Activated T-helper 17 cell treated with anti-CD3 and anti-CD28 coated beads, Interleukin-2, amount 50 U/mL, for 72 hours (primary cell): ENCODE data around the gene MLLT3. TPM values are rescaled to one million over a fixed set of nuclear protein-coding genes. Genes with fewer than 3 reads are reported as not detected.

Experiments used
- ATAC-seq: fragments of 150-1000 bp; cut with Tn5 transposase; replicated peaks from 2 replicates; pipeline ENCODE4 v1.10.0; 2021; ENCODE audit warnings: mild to moderate bottlenecking, moderate library complexity
- H3K27ac Mint-ChIP-seq: one replicate; pipeline ENCODE4 v1.8.0; 2022; ENCODE audit warnings: mixed read lengths
- H3K27me3 Mint-ChIP-seq: one replicate; pipeline ENCODE4 v1.8.0; 2022; ENCODE audit warnings: mixed read lengths
- H3K36me3 Mint-ChIP-seq: one replicate; pipeline ENCODE4 v1.8.0; 2022; ENCODE audit warnings: low read depth, mild to moderate bottlenecking, mixed read lengths
- H3K4me1 Mint-ChIP-seq: one replicate; pipeline ENCODE4 v1.8.0; 2022; ENCODE audit warnings: mixed read lengths
- H3K4me3 Mint-ChIP-seq: one replicate; pipeline ENCODE4 v1.8.0; 2022; ENCODE audit warnings: mild to moderate bottlenecking, mixed read lengths
- H3K9me3 Mint-ChIP-seq: one replicate; pipeline ENCODE4 v1.8.0; 2022; ENCODE audit warnings: mixed read lengths
- total RNA-seq, 2 donors: library from RNA; stranded (reverse); gene quantifications; one replicate each; pipeline ENCODE4 v1.2.3, GENCODE V29; 2022

Gene MLLT3
- total RNA-seq, 2 donors from 2014 or later, result 45.7 to 54.9 TPM

DNA sequence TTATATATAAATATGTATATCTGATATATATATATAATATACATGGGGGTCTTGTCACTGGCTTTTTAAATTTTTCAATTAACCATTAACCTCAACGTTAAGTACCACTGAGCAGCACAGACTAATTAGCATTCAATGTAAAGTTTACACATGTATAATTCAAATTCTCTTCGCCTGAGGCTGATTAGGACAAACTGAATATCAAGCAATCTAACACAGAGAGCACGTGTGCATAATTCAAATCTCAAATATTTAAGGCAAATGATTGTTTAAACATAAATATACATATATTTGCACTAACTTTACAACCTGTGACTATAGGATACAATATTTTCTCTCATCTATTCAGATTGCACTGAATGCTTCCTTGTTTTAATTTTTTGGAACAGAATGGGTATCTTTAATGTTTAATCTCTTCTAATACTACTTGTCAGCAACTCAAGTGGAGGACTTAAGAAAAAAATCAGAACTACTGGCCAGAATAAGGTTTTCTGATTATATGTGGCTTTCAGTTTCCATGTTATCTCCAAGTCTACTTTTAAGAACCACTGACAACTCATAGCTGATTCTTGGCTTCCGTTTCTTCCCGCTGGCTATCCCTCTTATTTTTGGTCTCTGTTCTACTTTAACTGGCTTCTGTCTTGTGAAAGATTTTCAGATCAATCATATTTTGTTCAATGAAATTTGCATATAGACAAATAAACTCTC lies 204.8 kb downstream of the MLLT3 start:
- Mint-ChIP-seq H3K4me1 (peaks cover 13% of the 10 kb centered on the region), H3K36me3 (peaks cover 20% of the 10 kb centered on the region), H3K27me3 (no peaks in the 10 kb centered on the region), H3K4me3 (no peak overlapping the region), H3K27ac (no peak overlapping the region), H3K9me3 (no peaks in the 10 kb centered on the region)
- ATAC-seq, result no peak

DNA sequence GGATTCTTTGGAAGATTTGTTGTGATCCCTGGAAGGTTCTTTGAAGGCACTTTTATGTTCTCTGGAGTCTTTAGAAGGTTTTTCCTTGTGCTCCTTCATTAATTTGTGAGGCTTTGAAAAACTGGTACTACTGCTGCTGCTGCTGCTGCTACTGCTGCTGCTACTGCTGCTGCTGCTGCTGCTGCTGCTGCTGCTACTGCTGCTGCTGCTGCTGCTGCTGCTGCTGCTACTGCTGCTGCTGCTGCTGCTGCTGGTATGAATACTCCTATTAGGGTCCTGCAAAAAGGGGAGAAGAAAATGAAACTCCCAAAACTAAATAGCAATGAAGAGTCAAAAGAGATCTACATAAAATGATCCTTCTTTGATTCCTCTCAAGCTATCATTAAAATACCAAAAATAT lies 208.1 kb downstream of the MLLT3 start:
- Mint-ChIP-seq H3K36me3 (peaks cover 38% of the 10 kb centered on the region), H3K27me3 (no peaks in the 10 kb centered on the region), H3K27ac (no peak overlapping the region), H3K4me3 (no peak overlapping the region), H3K9me3 (no peaks in the 10 kb centered on the region), H3K4me1 (peaks cover 20% of the 10 kb centered on the region)
- no peak for ATAC-seq

GRCh38 chr9:20409321-20410092 lies 212.8 kb downstream of the MLLT3 start:
- Mint-ChIP-seq H3K36me3 (peaks cover 41% of the 10 kb centered on the region), H3K4me1 (peaks cover 13% of the 10 kb centered on the region), H3K27me3 (no peaks in the 10 kb centered on the region), H3K27ac (no peak overlapping the region), H3K4me3 (no peak overlapping the region), H3K9me3 (no peaks in the 10 kb centered on the region)
- no peak for ATAC-seq

DNA sequence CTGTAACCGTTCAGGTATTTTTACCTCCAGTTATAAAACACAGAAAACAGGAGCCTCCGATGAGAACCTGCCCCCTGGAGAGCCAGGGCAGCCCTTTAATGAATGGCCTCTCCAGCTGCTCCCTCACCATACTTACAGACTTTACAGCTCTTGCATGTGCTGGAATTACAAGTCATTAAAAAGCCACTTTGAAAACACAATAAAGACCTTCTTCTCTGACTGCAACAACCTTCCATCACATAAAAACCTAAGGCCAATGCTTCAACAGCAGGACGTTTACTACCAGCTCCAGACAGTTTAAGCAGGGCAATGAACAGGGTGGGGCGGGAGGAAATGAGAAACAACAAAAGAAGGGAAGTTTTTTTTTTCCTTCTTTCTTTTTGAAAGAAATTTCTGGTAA lies 213.8 kb downstream of the MLLT3 start:
- peaks cover 31% of the 10 kb centered on the region for H3K36me3 Mint-ChIP-seq
- peaks cover 13% of the 10 kb centered on the region for H3K4me1 Mint-ChIP-seq
- H3K4me3 Mint-ChIP-seq, result no peak overlapping the region
- no peak overlapping the region for H3K27ac Mint-ChIP-seq
- no peaks in the 10 kb centered on the region for H3K27me3 Mint-ChIP-seq
- no peaks in the 10 kb centered on the region for H3K9me3 Mint-ChIP-seq
- ATAC-seq, result no peak

DNA sequence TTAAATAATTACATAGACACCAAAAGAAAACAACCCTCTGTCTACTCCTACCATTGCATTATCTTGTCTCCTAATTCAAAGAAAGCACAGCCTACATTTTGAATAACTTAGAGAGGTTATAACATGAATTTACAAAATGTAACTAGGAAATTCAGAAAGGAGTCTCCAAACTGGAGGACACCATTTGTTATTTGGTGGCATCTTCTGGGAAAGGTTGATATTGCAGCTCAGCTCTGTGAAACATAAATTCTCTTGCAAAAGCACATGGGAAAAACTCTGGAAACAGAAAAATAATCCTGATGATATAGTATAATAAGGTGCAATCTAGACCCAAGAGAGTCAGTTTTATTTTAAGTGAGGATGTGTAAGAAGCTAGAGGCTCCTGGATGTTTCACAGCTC lies 215.3 kb downstream of the MLLT3 start:
- H3K4me1 Mint-ChIP-seq, result peaks cover 15% of the 10 kb centered on the region
- H3K4me3 Mint-ChIP-seq, result no peak overlapping the region
- ATAC-seq, result no peak
- no peak overlapping the region for H3K27ac Mint-ChIP-seq
- H3K9me3 Mint-ChIP-seq, result no peaks in the 10 kb centered on the region
- no peaks in the 10 kb centered on the region for H3K27me3 Mint-ChIP-seq
- H3K36me3 Mint-ChIP-seq, result peaks cover 19% of the 10 kb centered on the region

- Mint-ChIP-seq H3K27ac (no peak overlapping the region), H3K36me3 (peaks cover 19% of the 10 kb centered on the region), H3K9me3 (no peaks in the 10 kb centered on the region), H3K4me1 (peaks cover 17% of the 10 kb centered on the region), H3K27me3 (no peaks in the 10 kb centered on the region), H3K4me3 (no peak overlapping the region)
- ATAC-seq, result no peak
Observed at GRCh38 chr9:20406344-20406743, 216.0 kb downstream of the MLLT3 start.

- H3K4me3 Mint-ChIP-seq, result no peak overlapping the region
- H3K27ac Mint-ChIP-seq, result no peak overlapping the region
- peaks cover 15% of the 10 kb centered on the region for H3K36me3 Mint-ChIP-seq
- ATAC-seq, result no peak
- no peaks in the 10 kb centered on the region for H3K27me3 Mint-ChIP-seq
- H3K9me3 Mint-ChIP-seq, result no peaks in the 10 kb centered on the region
- H3K4me1 Mint-ChIP-seq, result peaks cover 15% of the 10 kb centered on the region
Observed at GRCh38 chr9:20405616-20406015, 216.7 kb downstream of the MLLT3 start.

DNA sequence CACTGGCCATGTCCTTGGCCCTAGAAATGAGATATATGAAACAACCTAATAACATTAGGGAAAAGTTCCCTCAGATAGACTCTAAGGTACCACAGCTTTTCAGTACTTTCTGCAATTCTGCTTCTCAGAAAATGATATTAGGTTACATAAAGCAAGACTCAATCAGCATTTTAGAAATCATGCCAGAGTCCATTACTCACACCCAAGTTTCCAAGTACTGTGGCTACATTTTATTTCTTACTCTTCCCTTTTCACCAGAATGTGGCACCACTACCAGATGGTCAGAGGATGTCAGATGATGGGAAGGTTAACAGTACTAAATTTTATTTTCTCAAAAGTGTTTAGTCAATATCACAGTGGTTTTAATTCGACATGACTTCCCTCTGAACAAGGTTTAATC lies 217.2 kb downstream of the MLLT3 start:
- Mint-ChIP-seq H3K9me3 (no peaks in the 10 kb centered on the region), H3K27me3 (no peaks in the 10 kb centered on the region), H3K27ac (no peak overlapping the region), H3K4me3 (no peak overlapping the region), H3K4me1 (peaks cover 10% of the 10 kb centered on the region), H3K36me3 (peaks cover 10% of the 10 kb centered on the region)
- no peak for ATAC-seq

DNA sequence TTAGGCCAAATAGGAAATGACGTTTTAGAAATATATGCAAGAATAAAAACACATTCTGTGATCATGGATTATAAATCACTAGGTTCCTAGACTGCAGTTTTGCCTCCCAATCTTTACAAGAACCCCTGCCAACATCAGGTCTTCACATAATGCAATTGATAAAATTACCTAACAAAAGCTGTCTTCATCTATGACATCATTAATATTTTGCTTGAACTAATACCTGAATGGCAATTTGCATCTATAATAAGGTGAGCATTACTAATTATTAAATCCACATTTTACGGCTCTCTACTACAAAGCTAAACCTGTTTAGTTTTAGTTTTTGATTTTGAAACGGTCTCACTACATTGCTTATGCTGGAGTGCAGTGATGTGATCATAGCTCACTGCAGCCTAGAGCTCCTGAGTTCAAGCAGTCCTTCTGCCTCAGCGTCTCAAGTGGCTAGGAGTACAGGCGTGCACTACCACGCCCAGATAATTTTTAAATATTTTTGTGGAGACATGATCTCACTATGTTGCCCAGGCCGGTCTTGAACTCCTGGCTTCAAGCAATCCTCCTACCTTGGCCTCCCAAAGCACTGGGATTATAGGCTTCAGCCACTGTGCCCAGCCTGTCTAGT lies 218.0 kb downstream of the MLLT3 start:
- H3K27ac Mint-ChIP-seq, result no peak overlapping the region
- H3K9me3 Mint-ChIP-seq, result no peaks in the 10 kb centered on the region
- H3K27me3 Mint-ChIP-seq, result no peaks in the 10 kb centered on the region
- peaks cover 15% of the 10 kb centered on the region for H3K4me1 Mint-ChIP-seq
- ATAC-seq, result no peak
- H3K4me3 Mint-ChIP-seq, result no peak overlapping the region
- peaks cover 15% of the 10 kb centered on the region for H3K36me3 Mint-ChIP-seq

- Mint-ChIP-seq H3K36me3 (peaks cover 16% of the 10 kb centered on the region), H3K4me1 (peaks cover 11% of the 10 kb centered on the region)
Observed at GRCh38 chr9:20403346-20403745, 219.0 kb downstream of the MLLT3 start.

GRCh38 chr9:20402273-20402875 lies 219.9 kb downstream of the MLLT3 start:
- Mint-ChIP-seq H3K4me1 (peaks cover 11% of the 10 kb centered on the region), H3K9me3 (no peaks in the 10 kb centered on the region), H3K27me3 (no peaks in the 10 kb centered on the region), H3K4me3 (no peak overlapping the region), H3K36me3 (peaks cover 16% of the 10 kb centered on the region), H3K27ac (no peak overlapping the region)
- ATAC-seq, result no peak

More at GRCh38 chr9:20403346-20403745, 219.0 kb downstream of the MLLT3 start:
- Mint-ChIP-seq H3K27ac (no peak overlapping the region), H3K9me3 (no peaks in the 10 kb centered on the region), H3K4me3 (no peak overlapping the region), H3K27me3 (no peaks in the 10 kb centered on the region)
- no peak for ATAC-seq

GRCh38 chr9:20398536-20399338 lies 223.6 kb downstream of the MLLT3 start:
- Mint-ChIP-seq H3K27me3 (no peaks in the 10 kb centered on the region), H3K9me3 (no peaks in the 10 kb centered on the region), H3K4me3 (no peak overlapping the region), H3K4me1 (peaks cover 29% of the 10 kb centered on the region), H3K36me3 (peaks cover 12% of the 10 kb centered on the region), H3K27ac (no peak overlapping the region)
- ATAC-seq, result no peak

- no peak for ATAC-seq
- Mint-ChIP-seq H3K27me3 (no peaks in the 10 kb centered on the region), H3K9me3 (no peaks in the 10 kb centered on the region), H3K4me3 (no peak overlapping the region), H3K4me1 (peaks cover 29% of the 10 kb centered on the region), H3K27ac (no peak overlapping the region), H3K36me3 (peaks cover 12% of the 10 kb centered on the region)
Observed at GRCh38 chr9:20397348-20397747, 225.0 kb downstream of the MLLT3 start.

GRCh38 chr9:20396509-20396908 lies 225.8 kb downstream of the MLLT3 start:
- no peak for ATAC-seq
- H3K27ac Mint-ChIP-seq, result no peak overlapping the region

More at GRCh38 chr9:20396509-20396908, 225.8 kb downstream of the MLLT3 start:
- Mint-ChIP-seq H3K4me3 (no peak overlapping the region), H3K9me3 (no peaks in the 10 kb centered on the region), H3K4me1 (peaks cover 25% of the 10 kb centered on the region), H3K27me3 (no peaks in the 10 kb centered on the region), H3K36me3 (peaks cover 6% of the 10 kb centered on the region)
